Stimulated activated CD4-positive, alpha-beta T cell treated with anti-CD3 and anti-CD28 coated beads, TNF-alpha, amount 100 ng/mL, for 1 hour (primary cell): ENCODE results near the gene PSMD12.
"Not testable (repeated sequence)": the region's sequence is repeated elsewhere in the genome, so short reads cannot be mapped to it uniquely, and the experiment has no call there.

Experiments used
- DNase-seq, 3 donors: peaks; one replicate each; pipeline ENCODE4 v3.0.0-alpha.2; 2020; ENCODE audit warnings: low read depth in 3 of 3, low spot score in 1 of 3

PSMD12 gene

GRCh38 chr17:67366193-67367157 lies at the start of gene PSMD12:
TSS of gene PSMD12 (minus strand) at chr17:67366577. CDS start at chr17:67366519, 58 bp downstream.
- peak; percentile 75 to 96 (median 89) for DNase-seq

GRCh38 chr17:67415291-67415690 lies 48.9 kb upstream of the PSMD12 start:
- DNase-seq, result no peak

GRCh38 chr17:67414559-67414958 lies 48.2 kb upstream of the PSMD12 start:
- no peak for DNase-seq

GRCh38 chr17:67414130-67414529 lies 47.8 kb upstream of the PSMD12 start:
- DNase-seq, result no peak

GRCh38 chr17:67413388-67413787 lies 47.0 kb upstream of the PSMD12 start:
- DNase-seq, result no peak

- DNase-seq, result no peak
Measured at GRCh38 chr17:67412941-67413340, 46.6 kb upstream of the PSMD12 start.

GRCh38 chr17:67412032-67412431 lies 45.7 kb upstream of the PSMD12 start:
- DNase-seq, result no peak

- DNase-seq, result no peak
Measured at GRCh38 chr17:67411397-67411796, 45.0 kb upstream of the PSMD12 start.

GRCh38 chr17:67408455-67408830 lies 42.1 kb upstream of the PSMD12 start:
- DNase-seq, result not testable (repeated sequence)

GRCh38 chr17:67403483-67403882 lies 37.1 kb upstream of the PSMD12 start:
- no peak for DNase-seq

- no peak for DNase-seq
Measured at GRCh38 chr17:67403065-67403464, 36.7 kb upstream of the PSMD12 start.

GRCh38 chr17:67401598-67402504 lies 35.5 kb upstream of the PSMD12 start:
- DNase-seq, result no peak

GRCh38 chr17:67401106-67401505 lies 34.7 kb upstream of the PSMD12 start:
- no peak for DNase-seq

GRCh38 chr17:67400193-67400592 lies 33.8 kb upstream of the PSMD12 start:
- no peak for DNase-seq

- DNase-seq, result no peak
Measured at GRCh38 chr17:67399676-67400075, 33.3 kb upstream of the PSMD12 start.

GRCh38 chr17:67393809-67394397 lies 27.5 kb upstream of the PSMD12 start:
- DNase-seq, result no peak

GRCh38 chr17:67392111-67392510 lies 25.7 kb upstream of the PSMD12 start:
- DNase-seq, result no peak

- DNase-seq, result peak in 1 of 3 donors; percentile 40
Measured at GRCh38 chr17:67390646-67391361, 24.4 kb upstream of the PSMD12 start.

GRCh38 chr17:67390006-67390645 lies 23.7 kb upstream of the PSMD12 start:
- no peak for DNase-seq

- DNase-seq, result no peak
Measured at GRCh38 chr17:67388986-67389385, 22.6 kb upstream of the PSMD12 start.
